ENCODE measurements around the gene REPS2.
"Not testable (repeated sequence)": the region's sequence is repeated elsewhere in the genome, so short reads cannot be mapped to it uniquely, and the experiment has no call there.

Gene REPS2

GRCh38 chrX:16946361-16946964 lies at the start of gene REPS2:
Gene REPS2 (plus strand): TSS chrX:16946658. CDS start chrX:16946862, 204 bp downstream.
- peak; percentile 88 for DNase-seq

- DNase-seq = no peak
Measured at GRCh38 chrX:16897445-16897844, 49.0 kb upstream of the REPS2 start.

GRCh38 chrX:16903274-16904022 lies 43.0 kb upstream of the REPS2 start:
- DNase-seq = no peak

- no peak for DNase-seq
Measured at GRCh38 chrX:16910376-16910775, 36.1 kb upstream of the REPS2 start.

GRCh38 chrX:16914058-16914457 lies 32.4 kb upstream of the REPS2 start:
- DNase-seq = no peak

- DNase-seq = no peak
Measured at GRCh38 chrX:16916561-16916960, 29.9 kb upstream of the REPS2 start.

- DNase-seq = no peak
Measured at GRCh38 chrX:16917120-16917519, 29.3 kb upstream of the REPS2 start.

- DNase-seq = no peak
Measured at GRCh38 chrX:16918979-16919378, 27.5 kb upstream of the REPS2 start.

GRCh38 chrX:16920075-16920474 lies 26.4 kb upstream of the REPS2 start:
- no peak for DNase-seq

GRCh38 chrX:16923157-16923556 lies 23.3 kb upstream of the REPS2 start:
- no peak for DNase-seq

GRCh38 chrX:16924631-16925480 lies 21.6 kb upstream of the REPS2 start:
- no peak for DNase-seq

- DNase-seq = no peak
Measured at GRCh38 chrX:16930392-16930791, 16.1 kb upstream of the REPS2 start.

GRCh38 chrX:16931371-16931770 lies 15.1 kb upstream of the REPS2 start:
- no peak for DNase-seq

- no peak for DNase-seq
Measured at GRCh38 chrX:16931855-16932575, 14.4 kb upstream of the REPS2 start.

GRCh38 chrX:16934185-16934584 lies 12.3 kb upstream of the REPS2 start:
- no peak for DNase-seq

- DNase-seq = peak; percentile 7
Measured at GRCh38 chrX:16946971-16947562, 609 bp downstream of the REPS2 start.

GRCh38 chrX:16950423-16950822 lies 4.0 kb downstream of the REPS2 start:
- DNase-seq = no peak

GRCh38 chrX:16953606-16954211 lies 7.3 kb downstream of the REPS2 start:
- DNase-seq = no peak

- no peak for DNase-seq
Measured at GRCh38 chrX:16957751-16958150, 11.3 kb downstream of the REPS2 start.

GRCh38 chrX:16958356-16958755 lies 11.9 kb downstream of the REPS2 start:
- no peak for DNase-seq

GRCh38 chrX:16962661-16963060 lies 16.2 kb downstream of the REPS2 start:
- not testable (repeated sequence) for DNase-seq

GRCh38 chrX:16963216-16963615 lies 16.8 kb downstream of the REPS2 start:
- DNase-seq = no peak
